ENCODE data around the gene CCDC69.

The CCDC69 gene

DNA sequence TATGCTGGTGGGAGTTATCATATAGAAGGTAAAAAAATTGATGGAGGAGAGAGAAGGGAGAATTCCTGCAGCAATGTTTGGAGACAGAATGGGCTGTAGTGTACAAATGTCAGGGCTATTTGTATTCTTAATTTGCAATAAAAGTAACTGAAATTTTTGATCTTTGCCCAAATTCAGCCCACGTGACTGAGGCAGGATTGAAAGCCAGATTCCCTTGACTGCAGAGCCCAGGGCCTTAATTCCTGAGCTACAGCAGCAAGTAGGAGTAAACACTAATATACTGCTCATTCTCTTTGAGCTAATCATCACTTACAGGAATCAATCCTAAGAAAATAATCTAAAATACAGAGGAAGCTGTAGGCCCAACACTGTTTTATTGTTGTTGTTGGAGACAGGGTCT lies 61.1 kb downstream of the CCDC69 start:
- TF ChIP-seq, protein P1, sequence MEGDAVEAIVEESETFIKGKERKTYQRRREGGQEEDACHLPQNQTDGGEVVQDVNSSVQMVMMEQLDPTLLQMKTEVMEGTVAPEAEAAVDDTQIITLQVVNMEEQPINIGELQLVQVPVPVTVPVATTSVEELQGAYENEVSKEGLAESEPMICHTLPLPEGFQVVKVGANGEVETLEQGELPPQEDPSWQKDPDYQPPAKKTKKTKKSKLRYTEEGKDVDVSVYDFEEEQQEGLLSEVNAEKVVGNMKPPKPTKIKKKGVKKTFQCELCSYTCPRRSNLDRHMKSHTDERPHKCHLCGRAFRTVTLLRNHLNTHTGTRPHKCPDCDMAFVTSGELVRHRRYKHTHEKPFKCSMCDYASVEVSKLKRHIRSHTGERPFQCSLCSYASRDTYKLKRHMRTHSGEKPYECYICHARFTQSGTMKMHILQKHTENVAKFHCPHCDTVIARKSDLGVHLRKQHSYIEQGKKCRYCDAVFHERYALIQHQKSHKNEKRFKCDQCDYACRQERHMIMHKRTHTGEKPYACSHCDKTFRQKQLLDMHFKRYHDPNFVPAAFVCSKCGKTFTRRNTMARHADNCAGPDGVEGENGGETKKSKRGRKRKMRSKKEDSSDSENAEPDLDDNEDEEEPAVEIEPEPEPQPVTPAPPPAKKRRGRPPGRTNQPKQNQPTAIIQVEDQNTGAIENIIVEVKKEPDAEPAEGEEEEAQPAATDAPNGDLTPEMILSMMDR (IDR thresholded peaks at IDR 0.05), result no peak

DNA sequence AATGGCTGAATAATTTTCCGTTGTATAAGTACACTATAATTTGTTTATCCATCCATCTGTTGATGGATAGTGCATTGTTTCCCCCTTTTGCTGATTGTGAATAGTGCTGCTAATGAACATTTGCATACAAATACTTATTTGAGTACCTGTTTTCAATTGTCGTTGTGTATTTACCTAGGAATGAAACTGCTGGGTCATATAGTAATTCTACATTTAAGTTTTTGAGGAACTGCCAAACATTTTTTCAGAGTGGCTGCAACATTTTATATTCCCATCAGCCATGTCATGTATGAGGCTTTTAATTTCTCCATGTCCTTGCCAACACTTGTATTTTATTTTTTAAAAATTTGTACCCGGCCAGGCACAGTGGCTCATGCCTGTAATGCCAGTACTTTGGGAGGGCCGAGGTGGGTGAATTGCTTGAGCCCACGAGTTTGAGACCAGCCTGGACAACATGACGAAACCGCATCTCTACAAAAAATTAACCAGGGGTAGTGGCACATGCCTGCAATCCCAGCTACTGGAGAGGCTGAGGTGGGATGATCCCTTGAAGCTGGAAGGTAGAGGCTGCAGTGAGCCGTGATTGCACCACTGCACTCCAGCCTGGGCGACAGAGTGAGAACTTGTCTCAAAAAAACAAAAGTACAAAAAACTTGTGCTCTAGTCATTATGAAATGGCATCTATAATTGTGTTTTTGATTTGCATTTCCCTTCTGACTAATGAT lies 64.1 kb downstream of the CCDC69 start:
- TF ChIP-seq, protein P1 (IDR thresholded peaks at IDR 0.05), result no peak

DNA sequence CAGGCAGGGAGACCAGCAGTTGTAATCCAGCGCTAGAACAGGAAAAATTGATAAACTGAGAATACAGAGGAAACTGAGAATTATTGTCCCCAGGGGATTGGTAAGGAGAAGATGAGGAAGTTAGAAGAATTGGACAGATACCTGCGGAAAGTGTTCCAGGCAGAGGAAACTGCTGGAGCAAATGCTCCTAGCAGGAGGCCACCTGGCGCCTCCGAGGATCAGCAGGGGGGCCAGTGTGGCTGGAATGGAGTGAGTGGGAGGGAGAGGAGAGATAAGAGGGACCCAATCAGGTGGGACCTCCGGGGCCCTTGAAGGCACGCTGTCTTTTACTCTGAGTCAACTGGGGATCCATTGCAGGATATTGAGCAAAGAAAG lies 65.6 kb downstream of the CCDC69 start:
- TF ChIP-seq, protein P1 (IDR thresholded peaks at IDR 0.05), result no peak

DNA sequence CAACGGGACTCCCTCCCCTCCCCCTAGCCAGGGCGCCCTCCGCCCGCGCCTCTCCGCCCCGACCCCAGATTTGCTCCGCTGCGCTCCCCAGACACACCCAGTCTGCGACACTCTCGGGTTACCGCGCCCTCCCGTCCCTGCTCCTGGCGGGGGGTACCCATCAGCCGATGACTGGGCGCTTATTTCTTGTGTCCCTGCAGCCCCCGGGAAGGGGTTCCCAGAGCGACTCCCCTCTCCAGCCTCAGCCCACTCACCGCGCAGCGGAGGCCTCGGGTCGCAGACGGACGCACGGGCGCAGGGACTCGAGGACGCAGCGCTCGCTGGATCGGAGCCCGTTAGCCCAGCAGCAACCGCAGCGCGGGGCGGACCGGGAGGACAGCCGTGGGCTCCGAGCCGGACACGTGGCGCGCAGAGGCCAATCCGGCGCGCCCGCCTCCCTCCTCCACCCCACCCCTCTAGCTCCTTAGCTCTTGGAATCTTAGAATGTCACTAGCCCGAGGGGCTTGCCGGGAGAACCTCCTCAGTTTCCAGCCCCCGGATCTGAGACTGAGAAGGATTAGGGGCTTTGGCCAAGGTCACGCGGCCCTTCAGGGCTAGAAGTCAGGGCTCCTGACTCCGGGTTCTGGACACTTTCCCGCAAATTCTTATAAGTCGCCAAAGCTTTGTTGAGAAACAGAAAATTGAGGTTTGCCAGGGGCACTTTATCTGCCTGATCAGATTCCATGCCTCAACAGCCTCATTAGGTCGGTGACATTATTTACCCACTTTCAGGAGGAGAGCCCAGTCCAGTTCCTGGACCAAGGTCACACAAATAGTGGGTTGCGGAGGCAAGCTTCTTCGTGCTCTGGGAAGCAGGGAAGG lies 66.2 kb downstream of the CCDC69 start, which contains the start of gene ANXA6:
Gene ANXA6, minus strand, starts transcription at position 354 of the 861 bp plus-strand sequence. CDS start 9,878 bp downstream, outside the sequence.
- TF ChIP-seq, protein P1 (IDR thresholded peaks at IDR 0.05), result no peak

DNA sequence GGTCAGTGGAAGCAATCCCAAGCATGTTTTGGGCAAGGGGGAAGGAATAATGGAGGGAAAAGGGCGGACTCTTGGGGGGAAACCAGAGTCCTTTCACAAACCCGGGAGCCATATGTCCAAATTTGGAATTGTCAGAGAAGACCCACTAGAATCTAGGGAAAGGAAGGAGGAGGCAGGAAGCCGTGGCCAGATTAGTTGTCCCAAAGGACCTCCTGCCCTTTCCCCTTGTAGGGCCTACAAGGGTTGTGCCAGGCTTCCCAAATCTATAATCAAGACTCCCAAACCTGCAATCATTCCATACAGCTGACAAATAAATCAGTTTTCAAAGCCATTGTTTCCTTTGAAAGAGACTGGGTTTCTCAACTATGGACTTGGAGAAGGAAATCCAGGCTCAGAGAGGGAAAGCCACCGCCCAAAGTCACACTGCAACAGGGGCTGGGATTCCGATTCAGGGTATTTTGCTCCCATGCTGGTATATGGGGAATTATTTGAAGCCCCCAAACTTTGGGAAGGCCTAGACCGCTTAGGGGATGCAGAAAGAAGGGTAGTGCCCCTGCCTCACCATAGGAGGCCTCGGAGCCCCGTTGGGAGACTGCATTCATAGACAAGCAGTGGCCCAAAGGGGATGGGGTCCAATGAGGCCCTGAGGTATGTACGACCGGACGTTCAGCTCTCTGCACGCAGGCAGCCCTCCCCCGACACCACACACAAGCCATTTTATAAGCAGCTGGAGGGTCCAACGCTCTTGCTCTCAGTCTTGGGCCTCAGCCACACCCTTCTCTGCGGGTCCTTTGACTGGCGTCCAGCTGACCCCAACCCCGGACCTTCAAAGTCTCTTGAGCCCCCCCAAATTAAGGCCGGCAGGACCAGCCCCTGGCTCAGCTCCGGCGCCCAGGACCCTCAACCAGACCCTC lies 67.1 kb downstream of the CCDC69 start:
- TF ChIP-seq, protein P1 (IDR thresholded peaks at IDR 0.05), result no peak

DNA sequence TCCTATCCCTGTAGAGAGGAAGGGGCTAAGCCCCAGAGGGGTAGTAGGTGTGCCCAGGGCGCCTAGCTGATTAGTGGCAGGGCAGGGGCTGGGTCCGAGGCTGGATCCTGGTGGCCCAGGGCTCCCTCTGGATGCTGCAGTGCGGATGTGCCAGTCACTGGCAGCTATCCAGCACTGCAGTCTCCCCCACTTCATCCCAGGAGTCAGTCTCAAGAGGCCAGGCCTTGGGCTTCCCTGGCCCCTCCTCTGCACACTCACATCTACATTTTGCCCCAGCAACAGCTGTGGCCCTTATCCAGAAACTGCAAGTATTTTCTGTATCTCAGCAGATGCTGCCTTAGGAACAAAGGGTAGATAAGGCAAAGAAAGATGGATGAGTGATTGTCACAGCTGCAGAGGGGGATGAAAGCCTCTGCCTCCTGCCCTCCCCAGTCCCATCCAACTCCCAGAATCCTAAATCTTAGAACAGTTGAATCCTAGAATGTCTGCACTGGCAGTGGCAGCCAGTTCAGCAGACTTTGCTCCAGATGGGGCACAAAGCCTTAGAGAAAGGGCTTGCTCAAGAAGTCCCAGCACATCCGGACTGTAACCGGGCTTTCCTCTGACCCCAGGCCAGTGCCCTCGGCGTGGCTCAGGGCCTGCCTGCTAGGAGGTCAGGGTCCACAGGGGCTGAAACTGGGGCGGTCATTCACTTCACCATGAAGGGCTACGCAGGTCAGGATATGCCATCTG lies 68.0 kb downstream of the CCDC69 start:
- TF ChIP-seq, protein P1 (IDR thresholded peaks at IDR 0.05), result no peak
